Activated CD8-positive, alpha-beta memory T cell treated with anti-CD3 and anti-CD28 coated beads, Interleukin-2, amount 50 U/mL, for 48 hours (primary cell): ENCODE results near the gene GUCY2C.
"Not testable (repeated sequence)": the region's sequence is repeated elsewhere in the genome, so short reads cannot be mapped to it uniquely, and the experiment has no call there.

Experiments
- DNase-seq: peaks from one replicate; pipeline ENCODE4 v3.0.0-alpha.2; 2020

The GUCY2C gene

DNA sequence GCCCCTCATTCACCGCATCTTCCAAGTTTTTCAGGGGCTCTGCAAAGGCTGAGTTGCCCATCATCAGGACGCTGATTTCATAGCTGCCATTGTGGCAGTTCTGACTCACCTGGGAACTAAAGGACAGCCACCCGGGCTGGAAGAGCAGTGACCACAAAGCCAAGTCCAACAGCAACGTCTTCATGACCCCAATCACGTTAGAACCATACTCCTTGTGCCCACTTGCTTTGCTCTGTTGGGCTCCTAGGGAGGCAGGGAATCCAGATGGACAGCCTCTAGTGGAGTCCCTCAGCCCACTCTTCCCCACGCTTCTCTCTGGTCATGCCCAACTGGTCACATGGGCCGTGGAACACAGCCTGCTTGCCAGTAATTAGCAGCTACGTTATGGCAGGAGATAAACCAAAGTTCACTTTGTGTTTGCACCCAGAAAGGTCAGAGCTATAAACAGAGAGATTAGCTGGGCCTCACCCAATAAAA, at the start of gene GUCY2C:
Gene GUCY2C, minus strand, starts transcription at position 335 of the 477 bp plus-strand sequence. Its CDS starts 151 bp downstream, at position 184.
- no peak for DNase-seq

DNA sequence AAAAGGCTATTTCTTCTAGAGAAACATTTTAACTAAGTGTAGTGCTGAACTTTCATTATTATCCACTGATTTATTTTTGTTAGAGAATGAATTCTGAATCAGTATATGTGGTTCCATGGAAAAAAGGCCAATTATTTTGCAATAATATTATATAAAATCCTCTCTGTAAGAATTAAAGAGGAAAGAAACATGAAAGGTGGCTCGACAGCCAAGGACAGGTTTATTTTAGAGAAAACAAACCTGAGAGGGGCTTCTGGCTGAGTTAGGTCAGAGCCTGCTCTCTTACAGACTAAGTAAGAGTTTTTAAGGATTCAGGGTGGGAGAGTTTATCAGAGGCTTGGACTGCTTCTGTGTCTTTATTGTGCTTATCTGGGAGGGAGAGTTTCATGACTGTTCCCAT, 46.7 kb upstream of the GUCY2C start:
- DNase-seq: no peak

DNA sequence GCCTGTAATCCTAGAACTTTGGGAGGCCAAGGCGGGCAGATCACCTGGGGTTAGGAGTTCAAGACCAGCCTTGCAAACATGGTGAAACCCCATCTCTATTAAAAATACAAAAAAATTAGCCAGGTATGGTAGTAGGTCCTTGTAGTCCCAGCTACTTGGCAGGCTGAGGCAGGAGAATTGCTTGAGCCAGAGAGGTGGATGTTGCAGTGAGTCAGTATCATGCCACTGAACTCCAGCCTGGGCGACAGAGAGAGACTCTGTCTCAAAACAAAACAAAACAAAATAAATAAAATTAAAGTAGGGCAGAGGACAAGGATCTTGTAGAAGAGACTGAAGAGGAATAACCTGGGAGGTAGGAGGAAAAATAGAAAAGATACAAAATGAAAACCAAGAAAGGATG, 45.5 kb upstream of the GUCY2C start:
- no peak for DNase-seq

DNA sequence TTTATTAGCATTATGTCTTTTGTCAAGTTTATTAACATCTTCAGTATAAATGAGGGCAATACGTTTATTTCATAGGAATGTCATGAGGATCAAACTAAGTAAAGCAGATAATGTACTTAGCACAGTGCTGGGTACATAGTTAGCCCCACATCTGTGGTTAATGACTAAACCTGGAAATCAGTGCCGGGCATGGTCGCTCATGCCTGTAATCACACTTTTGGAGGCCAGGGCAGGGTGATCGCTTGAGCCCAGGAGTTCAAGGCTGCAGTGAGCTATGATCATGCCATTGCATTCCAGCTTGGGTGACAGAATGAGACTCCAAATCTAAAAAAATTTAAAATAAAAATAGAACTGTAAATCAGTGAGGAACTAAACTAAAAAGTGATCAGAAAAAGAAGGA, 44.8 kb upstream of the GUCY2C start:
- DNase-seq: no peak

DNA sequence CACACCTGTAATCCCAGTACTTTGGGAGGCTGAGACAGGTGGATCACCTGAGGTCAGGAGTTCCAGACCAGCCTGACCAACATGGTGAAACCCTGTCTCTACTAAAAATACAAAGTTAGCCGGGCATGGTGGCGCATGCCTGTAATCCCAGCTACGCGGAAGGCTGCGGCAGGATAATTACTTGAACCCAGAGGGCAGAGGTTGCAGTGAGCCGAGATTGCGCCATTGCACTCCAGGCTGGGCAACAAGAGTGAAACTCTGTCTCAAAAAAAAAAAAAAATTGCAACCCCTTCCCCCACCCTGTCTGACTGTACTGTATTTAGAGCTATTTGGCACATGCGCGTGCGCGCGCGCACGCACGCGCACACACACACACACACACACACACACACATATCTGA, 40.0 kb upstream of the GUCY2C start:
- DNase-seq: not testable (repeated sequence)

DNA sequence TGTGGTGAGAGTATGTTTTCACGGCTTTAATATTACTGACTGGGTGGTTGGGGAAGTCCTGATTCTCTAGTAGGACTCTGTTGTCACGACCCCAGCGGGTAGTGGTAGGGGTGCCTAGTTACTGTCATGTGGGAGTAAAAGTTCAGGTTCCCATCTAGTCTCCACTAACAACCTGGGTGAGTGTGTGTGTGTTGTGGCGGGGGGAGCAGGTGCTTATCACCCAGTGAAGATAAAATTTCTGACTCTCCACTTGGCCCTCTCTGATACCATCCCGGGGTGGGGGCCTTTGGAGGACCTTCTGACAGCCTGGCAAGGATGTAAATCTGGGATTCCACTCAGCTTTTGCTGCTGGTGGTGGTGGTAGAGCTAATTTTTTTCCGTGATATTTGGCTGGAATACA, 35.4 kb upstream of the GUCY2C start:
- DNase-seq: no peak

DNA sequence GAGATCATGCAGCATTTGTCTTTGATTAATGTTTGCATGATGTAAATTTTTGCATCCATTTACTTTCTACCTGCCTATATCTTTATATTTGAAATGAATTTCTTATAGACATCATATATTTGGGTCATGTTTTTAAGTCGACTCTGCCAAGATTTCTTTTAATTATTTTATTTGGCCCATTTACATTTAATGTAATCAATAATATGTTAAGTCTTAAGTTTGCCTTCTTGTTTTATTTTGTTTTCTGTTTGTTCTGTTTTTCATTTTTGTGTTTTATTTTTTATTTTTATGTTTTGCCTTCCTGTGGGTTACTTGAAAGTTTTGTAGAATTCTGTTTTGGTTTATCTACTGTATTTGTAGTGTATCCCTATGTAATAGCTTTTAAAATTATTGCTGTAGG, 33.2 kb upstream of the GUCY2C start:
- no peak for DNase-seq

DNA sequence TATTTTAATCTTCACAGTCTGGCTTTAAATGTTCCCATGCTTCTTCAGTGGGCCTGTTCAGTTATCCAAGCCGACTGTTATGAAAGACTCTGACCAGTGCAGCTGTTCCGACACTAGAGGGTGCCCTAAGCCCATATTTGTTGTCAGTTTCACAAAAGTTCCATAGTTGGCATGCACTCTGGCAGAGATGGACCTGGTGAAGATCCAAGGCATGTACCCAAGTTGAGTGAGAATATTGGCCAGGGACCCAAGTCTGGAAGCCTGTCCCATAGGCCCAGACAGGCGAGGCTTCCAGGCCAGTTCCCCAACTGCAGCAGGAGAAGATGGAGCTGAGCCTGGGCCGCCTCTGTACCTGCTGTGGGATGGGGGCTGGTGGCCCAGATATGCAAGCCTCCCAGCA, 27.4 kb upstream of the GUCY2C start:
- DNase-seq: peak; percentile 61

DNA sequence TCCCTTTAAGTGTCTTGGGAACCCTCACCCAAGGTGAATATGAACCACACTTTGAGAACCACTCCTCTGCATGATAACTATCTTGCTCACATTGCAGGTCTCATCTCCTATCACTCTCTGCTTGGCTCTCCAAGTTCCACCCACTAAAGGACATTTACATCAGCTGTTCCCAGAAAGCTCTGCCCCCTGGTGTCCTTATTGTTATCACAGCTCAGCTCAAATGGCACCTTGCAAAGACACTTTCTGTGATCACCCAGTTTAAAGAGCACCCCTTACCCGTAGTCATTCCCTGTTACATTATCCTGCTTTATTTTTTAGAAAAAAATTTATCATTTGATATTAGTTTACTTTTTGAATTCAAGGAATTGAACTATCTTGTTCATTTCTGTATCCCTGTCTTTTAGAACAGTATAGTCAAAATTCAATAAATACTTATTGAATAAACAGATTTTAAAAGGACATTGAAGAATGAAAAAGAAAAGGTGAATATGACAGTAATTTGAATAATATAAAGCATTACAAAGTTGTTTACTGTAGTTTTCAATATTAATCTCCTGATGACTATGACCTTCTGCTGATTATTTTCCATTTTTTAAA, 20.5 kb upstream of the GUCY2C start:
- no peak for DNase-seq

DNA sequence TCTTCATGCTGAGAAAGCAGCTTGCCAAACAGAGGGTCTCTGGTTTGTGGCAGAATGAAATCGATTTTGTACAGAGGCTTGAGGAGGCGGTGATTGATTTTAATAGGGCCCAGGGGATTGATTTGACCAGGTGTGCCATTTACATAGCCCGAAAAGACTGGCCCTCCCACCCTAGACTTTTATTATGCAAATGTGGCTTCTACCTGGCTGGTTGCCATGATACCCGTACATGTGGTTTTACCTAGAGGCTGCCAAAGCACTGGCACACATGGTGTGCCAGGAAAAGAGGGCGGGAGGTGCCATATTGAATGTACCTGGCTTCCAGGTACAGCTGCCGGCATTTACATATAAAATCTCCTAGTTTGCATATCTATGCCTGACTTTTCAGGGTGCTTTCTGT, 18.0 kb upstream of the GUCY2C start:
- DNase-seq: no peak

DNA sequence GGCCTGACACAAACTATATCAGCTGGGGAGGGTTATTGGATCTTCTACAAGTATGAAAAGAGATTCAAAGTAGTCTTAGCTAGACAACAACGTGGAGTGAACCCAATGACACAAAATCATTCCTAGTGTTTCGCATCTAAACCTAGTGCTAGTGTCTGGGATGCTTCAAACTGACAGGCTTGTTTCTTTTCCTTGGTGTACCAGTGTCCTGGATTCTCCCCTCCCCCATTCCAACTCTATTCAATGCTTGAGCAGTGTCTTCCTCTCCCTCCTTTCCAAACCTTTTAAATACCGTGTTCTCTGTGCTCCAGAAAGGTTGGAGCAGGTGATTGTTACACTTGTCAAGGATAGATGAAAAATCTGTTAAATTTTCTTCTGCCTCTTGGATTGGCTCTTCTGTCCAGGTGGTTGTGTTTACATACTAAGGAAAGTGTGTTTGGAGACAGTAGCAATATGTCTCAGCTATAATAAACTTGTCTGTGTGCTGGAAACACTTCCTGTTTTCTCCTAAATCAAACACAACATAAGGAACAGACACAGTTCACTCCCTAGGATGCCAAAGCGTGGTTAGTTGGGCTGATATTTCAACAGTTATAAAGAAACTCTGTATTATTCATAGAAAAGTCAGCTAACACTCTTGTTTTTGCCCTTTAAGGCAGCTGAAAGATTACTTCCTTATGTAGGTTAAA, 14.4 kb upstream of the GUCY2C start:
- DNase-seq: no peak

DNA sequence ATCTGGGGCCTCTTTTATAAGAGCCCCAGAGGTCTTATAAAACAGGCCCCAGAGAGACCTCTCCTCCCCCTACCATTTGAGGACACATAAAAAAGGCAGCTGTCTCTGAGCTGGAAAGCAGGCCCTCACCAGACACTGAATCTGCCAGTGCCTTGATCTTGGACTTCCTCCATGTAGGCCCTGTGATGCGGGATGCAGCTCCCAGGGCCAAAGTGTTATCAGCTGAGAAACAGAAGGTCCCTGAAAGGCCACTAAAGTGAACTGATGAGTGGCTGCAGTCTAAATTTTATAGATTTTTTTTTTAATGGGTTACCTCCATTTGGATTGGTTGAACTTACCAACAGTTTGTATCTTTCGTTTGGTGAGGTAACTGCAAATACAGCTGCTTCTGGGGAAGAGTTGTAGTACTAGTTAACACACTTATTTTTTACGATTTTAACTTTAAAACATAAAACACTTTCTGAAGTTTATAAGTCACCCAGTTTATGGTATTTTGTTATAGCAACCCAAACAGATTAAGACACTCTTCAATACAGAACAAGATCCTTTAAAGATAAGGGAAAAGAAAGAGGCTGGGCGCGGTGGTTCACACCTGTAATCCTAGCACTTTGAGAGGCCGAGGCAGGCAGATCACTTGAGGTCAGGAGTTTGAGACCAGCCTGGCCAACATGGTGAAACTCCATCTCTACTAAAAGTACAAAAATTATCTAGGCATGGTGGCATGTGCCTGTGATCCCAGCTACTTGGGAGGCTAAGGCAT, 5.6 kb upstream of the GUCY2C start:
- DNase-seq: no peak

DNA sequence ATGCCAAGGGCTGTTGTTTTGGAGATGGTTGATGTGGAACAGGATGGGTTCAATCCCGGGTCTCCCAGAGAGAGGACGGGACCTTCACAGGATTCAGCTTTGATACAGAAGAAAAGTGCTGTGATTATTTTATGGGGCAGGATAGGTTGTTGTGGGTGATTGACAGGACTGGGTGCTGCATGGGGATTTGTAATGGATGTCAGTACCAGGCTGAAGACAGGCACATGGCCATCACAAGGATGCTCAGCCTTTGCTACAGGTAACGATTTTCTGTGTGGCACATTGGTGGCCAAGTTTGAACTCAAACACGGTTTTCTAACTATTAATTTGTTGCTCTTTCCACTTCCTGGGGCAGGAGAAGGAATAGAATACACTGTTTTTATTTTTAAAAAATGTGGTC, 4.5 kb upstream of the GUCY2C start:
- no peak for DNase-seq

DNA sequence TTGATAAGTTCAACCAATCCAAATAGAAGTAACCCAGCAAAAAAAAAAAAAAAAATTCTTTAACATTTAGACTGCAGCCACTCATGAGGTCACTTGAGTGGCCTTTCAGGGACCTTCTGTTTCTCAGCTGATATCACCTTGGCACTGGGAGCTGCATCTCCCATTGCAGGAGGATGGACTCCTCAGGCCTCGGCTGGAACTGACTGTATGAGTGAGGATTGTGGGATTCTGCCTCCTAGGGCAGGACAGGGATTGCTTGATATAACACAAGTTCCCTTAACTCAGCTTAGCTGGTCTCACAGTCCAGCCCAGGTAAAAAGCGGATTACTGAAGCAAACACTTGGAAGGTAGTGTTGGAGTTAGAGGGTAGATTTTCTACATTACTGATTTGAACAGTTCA, 3.5 kb upstream of the GUCY2C start:
- no peak for DNase-seq

DNA sequence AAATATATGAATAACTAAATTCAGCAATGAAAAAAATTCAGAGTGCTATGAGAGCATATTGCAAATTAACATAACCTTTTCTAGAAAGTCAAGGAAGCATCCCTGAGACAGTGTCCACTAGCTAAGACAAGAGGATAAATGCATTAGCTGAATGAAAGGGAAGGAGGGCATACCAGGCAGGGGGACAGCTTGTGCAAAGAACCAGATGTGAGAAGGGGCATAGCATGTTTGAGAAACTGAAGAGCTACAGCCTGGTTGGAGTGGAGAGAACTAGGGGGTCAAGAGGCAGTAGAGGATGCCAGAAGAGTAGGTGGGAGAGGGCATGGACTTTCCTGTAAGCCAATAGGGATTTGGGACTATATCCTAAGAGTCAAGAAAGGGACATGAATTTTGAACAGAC, 2.2 kb upstream of the GUCY2C start:
- DNase-seq: no peak

DNA sequence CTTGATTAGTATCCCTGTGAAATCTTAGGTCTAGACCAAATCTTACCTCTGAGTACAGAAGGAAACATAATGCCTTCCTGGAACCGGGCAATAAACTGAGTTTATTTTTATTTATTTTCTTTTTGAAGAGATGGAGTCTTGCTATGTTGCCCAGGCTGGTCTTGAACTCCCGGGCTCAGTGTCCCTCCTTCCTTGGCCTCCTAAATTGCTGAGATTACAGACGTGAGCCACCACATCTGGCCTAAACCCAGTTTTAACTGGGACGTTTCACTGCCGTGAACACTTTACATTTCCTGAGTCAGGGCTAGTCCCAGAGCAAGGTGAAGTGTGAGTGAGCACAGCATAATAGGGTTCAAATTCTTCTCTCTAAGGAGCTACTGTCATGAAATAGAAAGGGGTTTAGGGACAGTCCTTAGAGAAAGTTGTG, 671 bp downstream of the GUCY2C start:
- no peak for DNase-seq

DNA sequence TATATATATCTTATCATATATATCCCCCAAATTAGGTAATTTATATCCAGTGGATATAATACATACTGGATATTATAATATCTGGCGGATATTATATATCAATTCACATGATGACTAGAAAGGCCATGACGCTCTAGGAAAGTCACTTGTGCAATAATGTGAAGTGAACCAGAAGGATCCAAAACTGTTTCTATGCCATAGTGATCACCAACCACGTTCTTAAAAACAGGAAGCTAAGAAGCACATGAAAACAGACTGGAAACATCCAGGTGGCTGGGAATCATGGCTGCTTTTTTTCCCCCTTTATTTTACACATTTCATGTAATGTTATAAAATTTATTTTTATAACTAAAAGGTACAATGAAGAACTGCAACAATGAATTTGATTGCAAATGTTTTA, 1.4 kb downstream of the GUCY2C start:
- no peak for DNase-seq

DNA sequence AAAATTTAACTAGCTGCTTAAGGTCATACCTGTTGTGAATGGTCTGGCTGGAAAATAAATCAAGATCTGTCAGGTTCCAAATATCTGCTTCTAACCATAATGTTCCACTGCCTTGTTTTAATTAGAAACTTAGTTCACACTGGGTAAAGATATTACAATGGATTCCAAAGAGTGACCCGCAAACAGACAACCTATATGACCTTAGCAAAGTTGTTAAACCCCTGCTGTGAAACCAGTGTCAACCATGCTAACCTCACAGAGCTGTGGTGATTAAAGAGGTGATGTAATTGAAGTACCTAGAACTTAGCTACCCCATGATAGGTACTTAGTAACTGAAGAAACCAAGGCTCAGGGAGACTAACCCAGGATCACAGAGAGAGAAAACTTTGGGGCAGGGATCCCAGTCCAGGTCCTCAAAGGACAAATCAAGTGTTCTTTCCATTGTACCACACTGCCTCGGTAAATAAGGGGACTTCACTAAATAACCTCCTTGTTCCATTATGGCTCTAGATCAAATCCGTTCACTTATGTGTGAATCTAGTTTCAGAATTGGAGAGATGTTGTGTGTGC, 2.2 kb downstream of the GUCY2C start:
- no peak for DNase-seq

DNA sequence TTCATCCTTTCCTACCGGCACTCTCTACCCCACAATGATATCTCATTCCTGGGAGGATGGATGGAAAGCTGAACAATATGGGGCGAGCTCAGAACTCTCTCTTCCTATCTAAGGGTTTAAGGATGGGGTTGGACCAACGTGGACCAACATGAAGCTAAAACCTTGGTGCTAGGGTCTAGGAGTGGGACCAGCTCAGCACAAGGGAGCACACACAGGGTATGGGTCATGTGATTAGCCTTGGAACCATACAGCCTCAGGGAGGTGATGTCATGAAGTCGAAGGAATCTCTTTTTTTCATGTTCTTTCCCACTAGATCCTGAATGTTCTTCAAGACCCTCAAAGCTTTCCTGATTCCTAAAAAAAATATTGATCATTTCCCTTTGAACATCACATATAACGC, 3.3 kb downstream of the GUCY2C start:
- DNase-seq: no peak

DNA sequence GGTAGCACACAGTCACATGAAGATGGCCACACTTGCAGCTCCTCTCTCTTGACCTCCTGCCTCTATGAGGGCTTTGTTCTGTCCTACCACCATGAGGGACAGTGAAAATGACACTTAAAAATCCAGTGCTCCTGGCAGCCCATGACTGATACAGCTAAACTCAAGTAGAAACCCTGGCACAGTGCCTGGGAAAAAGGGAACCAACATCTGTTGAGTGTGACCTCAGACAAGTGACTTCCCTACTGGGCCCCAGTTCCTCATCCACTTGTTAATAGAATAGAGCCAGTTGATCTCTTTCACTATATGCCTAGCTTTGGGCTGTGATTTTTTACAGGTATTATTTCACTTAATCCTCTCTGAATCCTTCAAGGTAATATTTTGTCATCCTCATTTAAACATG, 4.8 kb downstream of the GUCY2C start:
- no peak for DNase-seq

DNA sequence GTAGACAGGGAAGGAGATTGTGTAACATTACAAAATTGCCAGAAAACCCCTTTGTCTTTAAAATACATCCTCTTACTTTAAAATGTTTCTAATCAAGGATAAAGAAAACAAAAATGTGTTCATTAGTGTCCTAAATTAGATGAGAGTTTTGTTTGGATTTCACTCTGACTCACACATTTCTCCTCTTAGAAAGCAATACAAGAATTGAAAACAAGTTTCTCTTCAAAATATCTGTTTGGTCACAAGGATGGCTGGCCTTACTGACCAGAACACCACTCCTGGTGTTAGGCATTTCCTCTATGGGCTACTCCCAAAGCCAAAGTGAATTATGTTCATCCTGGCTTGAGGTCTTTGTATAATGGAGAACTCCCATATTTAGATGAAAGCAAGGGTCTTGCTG, 6.4 kb downstream of the GUCY2C start:
- DNase-seq: no peak

DNA sequence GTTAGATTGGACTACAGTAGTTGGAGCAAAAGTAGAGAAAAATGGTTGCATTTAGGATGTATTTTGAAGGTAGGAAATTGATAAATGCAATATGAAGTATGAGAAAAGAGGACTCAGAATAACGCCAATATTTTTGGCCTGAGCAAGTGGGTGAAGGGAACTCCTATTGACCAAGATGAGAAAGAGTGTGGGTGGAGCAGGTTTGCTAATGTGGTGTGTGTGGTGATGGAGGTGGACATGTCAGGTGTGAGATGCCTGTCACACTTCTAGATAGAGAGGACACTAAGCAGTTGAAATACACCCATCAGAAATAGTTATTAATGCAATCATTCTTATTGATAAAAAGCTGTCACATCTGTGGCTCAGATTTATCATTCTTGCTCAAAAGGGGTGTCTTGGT, 7.3 kb downstream of the GUCY2C start:
- no peak for DNase-seq

DNA sequence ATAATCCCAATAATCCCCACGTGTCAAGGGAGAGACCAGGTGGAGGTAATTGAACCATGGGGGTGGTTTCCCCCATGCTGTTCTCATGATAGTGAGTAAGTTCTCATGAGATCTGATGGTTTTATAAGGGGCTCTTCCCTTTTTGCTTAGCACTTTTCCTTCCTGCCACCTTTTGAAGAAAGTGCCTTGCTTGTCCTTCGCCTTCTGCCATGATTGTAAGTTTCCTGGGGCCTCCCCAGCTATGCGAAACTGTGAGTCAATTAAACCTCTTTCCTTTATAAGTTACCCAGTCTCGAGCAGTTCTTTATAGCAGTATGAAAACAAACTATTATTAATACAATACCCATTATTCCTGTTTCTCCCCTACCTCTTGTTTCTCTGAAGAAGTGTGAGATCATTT, 14.2 kb downstream of the GUCY2C start:
- DNase-seq: not testable (repeated sequence)

DNA sequence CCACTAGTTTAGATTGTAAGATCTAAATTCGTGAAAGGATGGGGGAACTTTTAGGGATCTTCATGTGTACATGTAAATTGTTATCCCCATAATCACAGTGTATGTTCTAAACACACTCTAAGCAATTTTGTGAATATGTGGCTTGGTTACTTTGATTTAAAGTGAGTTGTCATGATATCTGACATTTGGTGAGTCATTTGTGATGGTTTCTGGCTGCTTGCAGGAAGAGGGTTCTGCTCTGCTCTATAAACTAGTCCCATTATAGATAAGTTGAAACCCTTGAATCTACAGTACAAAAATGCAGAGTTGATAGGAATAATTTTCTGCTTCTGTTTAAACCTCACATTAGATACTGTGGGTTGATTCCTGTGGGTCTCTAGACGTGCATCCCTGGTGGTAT, 14.8 kb downstream of the GUCY2C start:
- no peak for DNase-seq
